ENCODE data around the gene MSMO1.
"Not testable (repeated sequence)": the region's sequence is repeated elsewhere in the genome, so short reads cannot be mapped to it uniquely, and the experiment has no call there.

DNA sequence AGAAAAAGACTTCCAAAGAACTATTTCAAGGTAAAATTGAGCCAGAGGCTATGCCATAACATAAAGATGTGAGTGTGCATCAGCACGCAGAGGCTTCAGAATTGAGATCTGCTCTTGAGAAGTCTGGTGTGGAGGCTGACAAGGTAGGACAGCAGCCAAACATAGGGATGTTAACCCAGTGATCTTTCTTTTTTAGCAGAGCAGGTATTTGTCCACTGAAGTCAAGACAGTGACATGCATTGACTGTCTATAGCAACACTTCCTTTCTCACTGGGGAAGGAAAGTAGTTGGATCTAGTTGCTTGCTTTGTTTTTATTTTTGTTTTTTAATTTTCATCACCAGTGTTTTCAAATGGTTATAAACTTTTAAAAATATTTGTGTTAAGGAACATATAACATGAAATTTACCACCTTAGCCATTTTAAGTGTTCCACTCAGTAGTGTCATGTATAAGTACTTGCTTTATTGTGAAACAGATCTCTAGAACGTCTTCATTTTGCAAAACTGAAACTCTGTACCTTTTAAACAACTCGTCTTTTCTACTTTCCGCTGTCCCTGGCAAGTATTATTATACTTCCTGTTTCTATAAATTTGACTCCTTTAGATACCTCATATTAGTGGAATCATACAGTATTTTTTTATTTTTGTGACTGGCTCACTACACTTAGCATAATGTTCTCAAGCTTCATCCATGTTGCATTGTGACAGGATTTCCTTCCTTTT is 40.7 kb upstream of the MSMO1 start:
- not testable (repeated sequence) for TF ChIP-seq RFX5 (IDR thresholded peaks at IDR 0.05; ENCODE audit: low read length); CTCF (IDR thresholded peaks at IDR 0.05); POLR2AphosphoS5 (IDR thresholded peaks at IDR 0.05; ENCODE audit: low read depth, low read length); GATA2 (CRISPR knock-in tag; IDR thresholded peaks at IDR 0.05); NFIC (IDR thresholded peaks at IDR 0.05; ENCODE audit: borderline replicate concordance); TEAD4 (IDR thresholded peaks at IDR 0.05; ENCODE audit: borderline replicate concordance, insufficient read depth); EP300 (IDR thresholded peaks at IDR 0.05; ENCODE audit: borderline replicate concordance in 1 of 2, low read depth in 1 of 2, low read length in 1 of 2); SIN3A (IDR thresholded peaks at IDR 0.05; ENCODE audit: borderline replicate concordance, low read depth, low read length); RXRA (IDR thresholded peaks at IDR 0.05; ENCODE audit: borderline replicate concordance, low read depth); YY1 (IDR thresholded peaks at IDR 0.05; ENCODE audit: low read depth)
- TF ChIP-seq, protein P1, sequence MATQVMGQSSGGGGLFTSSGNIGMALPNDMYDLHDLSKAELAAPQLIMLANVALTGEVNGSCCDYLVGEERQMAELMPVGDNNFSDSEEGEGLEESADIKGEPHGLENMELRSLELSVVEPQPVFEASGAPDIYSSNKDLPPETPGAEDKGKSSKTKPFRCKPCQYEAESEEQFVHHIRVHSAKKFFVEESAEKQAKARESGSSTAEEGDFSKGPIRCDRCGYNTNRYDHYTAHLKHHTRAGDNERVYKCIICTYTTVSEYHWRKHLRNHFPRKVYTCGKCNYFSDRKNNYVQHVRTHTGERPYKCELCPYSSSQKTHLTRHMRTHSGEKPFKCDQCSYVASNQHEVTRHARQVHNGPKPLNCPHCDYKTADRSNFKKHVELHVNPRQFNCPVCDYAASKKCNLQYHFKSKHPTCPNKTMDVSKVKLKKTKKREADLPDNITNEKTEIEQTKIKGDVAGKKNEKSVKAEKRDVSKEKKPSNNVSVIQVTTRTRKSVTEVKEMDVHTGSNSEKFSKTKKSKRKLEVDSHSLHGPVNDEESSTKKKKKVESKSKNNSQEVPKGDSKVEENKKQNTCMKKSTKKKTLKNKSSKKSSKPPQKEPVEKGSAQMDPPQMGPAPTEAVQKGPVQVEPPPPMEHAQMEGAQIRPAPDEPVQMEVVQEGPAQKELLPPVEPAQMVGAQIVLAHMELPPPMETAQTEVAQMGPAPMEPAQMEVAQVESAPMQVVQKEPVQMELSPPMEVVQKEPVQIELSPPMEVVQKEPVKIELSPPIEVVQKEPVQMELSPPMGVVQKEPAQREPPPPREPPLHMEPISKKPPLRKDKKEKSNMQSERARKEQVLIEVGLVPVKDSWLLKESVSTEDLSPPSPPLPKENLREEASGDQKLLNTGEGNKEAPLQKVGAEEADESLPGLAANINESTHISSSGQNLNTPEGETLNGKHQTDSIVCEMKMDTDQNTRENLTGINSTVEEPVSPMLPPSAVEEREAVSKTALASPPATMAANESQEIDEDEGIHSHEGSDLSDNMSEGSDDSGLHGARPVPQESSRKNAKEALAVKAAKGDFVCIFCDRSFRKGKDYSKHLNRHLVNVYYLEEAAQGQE (IDR thresholded peaks at IDR 0.05; ENCODE audit: low read depth, low read length): not testable (repeated sequence)
- TF ChIP-seq, protein P2, sequence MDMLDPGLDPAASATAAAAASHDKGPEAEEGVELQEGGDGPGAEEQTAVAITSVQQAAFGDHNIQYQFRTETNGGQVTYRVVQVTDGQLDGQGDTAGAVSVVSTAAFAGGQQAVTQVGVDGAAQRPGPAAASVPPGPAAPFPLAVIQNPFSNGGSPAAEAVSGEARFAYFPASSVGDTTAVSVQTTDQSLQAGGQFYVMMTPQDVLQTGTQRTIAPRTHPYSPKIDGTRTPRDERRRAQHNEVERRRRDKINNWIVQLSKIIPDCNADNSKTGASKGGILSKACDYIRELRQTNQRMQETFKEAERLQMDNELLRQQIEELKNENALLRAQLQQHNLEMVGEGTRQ (IDR thresholded peaks at IDR 0.05; ENCODE audit: borderline replicate concordance, low read depth, low read length): not testable (repeated sequence)

Measured in SK-N-SH (cell line).